ENCODE data around the gene TULP4. TPM values are rescaled to one million over a fixed set of nuclear protein-coding genes. Genes with fewer than 3 reads are reported as not detected.

Gene TULP4
- total RNA-seq, 1 experiment from 2014 or later: 64.6 TPM

- Histone ChIP-seq H3K23ac (ENCODE audit: insufficient read length, low read depth, low read length) (no peak overlapping the region), H3K56ac (ENCODE audit: insufficient read length, low read depth, low read length) (no peak overlapping the region), H2BK120ac (ENCODE audit: low read depth, low read length, poor library complexity, severe bottlenecking) (no peak overlapping the region), H3K4me1 (ENCODE audit: insufficient read depth, low read length) (no peaks in the 10 kb centered on the region; the same call in 1 of the 2 replicates), H3K27me3 (ENCODE audit: insufficient read depth, low read length) (no peaks in the 10 kb centered on the region), H3K9ac (ENCODE audit: extremely low read depth, insufficient read length, low read length) (no peak overlapping the region), H2AFZ (ENCODE audit: low read length) (no peak overlapping the region), H3K9me3 (ENCODE audit: control insufficient read depth, low read depth, low read length) (no peaks in the 10 kb centered on the region), H4K8ac (replicated peaks; ENCODE audit: insufficient read length, low read depth, low read length) (no peak overlapping the region), H3K23me2 (ENCODE audit: insufficient read length, low read depth, low read length, poor library complexity, severe bottlenecking) (no peaks in the 10 kb centered on the region), H4K91ac (ENCODE audit: insufficient read length, low read depth, low read length) (no peak overlapping the region), H2AK5ac (ENCODE audit: insufficient read length, low read length) (no peak overlapping the region), H3K79me2 (ENCODE audit: insufficient read depth, low read length) (no peaks in the 10 kb centered on the region), H4K5ac (ENCODE audit: insufficient read length, low read depth, low read length) (no peak overlapping the region), H3K14ac (ENCODE audit: insufficient read depth, low read length) (no peak overlapping the region), H3K4me2 (ENCODE audit: insufficient read depth, insufficient read length, low read length) (no peak overlapping the region), H2BK15ac (ENCODE audit: low read depth, low read length) (no peak overlapping the region), H3K79me1 (ENCODE audit: insufficient read depth, low read depth, low read length, poor library complexity, severe bottlenecking) (no peaks in the 10 kb centered on the region), H2BK20ac (ENCODE audit: low read depth, low read length, poor library complexity, severe bottlenecking) (no peak overlapping the region), H3K18ac (ENCODE audit: insufficient read length, low read depth, low read length) (no peak overlapping the region), H4K20me1 (ENCODE audit: control insufficient read depth, insufficient read depth, insufficient read length) (no peaks in the 10 kb centered on the region), H3K27ac (ENCODE audit: insufficient read length, low read depth, low read length) (no peak overlapping the region), H3K4ac (ENCODE audit: low read depth, low read length) (no peak overlapping the region), H3T11ph (ENCODE audit: low read length) (no peak overlapping the region), H2BK12ac (ENCODE audit: insufficient read length, low read depth, low read length) (no peak overlapping the region), H2BK5ac (ENCODE audit: insufficient read length, low read length) (no peak overlapping the region)
- Mint-ChIP-seq H3K4me3 (no peak overlapping the region), H3K9me3 (no peaks in the 10 kb centered on the region), H3K4me1 (peaks cover 27 to 33% of the 10 kb centered on the region in 2 experiments), H3K27ac (no peak overlapping the region), H3K27me3 (ENCODE audit: low read depth) (no peaks in the 10 kb centered on the region), H3K36me3 (ENCODE audit: insufficient read depth in 1 of 3, low read depth in 3 of 3) (peaks cover 0 to 21% (median 15%) of the 10 kb centered on the region in 3 experiments; a peak in 4 of 7 replicates)
- WGBS (ENCODE audit: extremely low coverage, insufficient read length, low lambda C conversion rate): no CpG with 5 or more reads among the region's 4 CpGs
- no peak for DNase-seq
- no peak for TF ChIP-seq CTCF (conservative IDR thresholded peaks at IDR 0.05)
Observed at GRCh38 chr6:158457616-158458278, 145.5 kb downstream of the TULP4 start.

Measured in H9 (cell line).